Adrenal gland (tissue), 5 donors: ENCODE data around the gene SLC24A3.

Experiments used
- POLR2A ChIP-seq, 2 donors: fragments of 450-650 bp; IDR thresholded peaks; one replicate each; pipeline ENCODE4 v1.6.1; 2017; ENCODE audit warnings: antibody characterized with exemption in 2 of 2, mild to moderate bottlenecking in 2 of 2, moderate library complexity in 1 of 2
- TF ChIP-seq, protein P1 (sequence below), 6 experiments: fragments of 450-650 bp in 4 of 6; fragments of 200-600 bp in 2 of 6; sonication (generic) in 1 of 6; IDR thresholded peaks; 1 replicate in 5 of 6; 2 replicates in 1 of 6; pipeline versions ENCODE4 v1.5.1 to v1.8.0; 2016 to 2021; ENCODE audit warnings: antibody characterized with exemption in 6 of 6, mild to moderate bottlenecking in 2 of 6, moderate library complexity in 1 of 6
- donor health status: DM: no; HTN: no; CAD: no.

DNA sequence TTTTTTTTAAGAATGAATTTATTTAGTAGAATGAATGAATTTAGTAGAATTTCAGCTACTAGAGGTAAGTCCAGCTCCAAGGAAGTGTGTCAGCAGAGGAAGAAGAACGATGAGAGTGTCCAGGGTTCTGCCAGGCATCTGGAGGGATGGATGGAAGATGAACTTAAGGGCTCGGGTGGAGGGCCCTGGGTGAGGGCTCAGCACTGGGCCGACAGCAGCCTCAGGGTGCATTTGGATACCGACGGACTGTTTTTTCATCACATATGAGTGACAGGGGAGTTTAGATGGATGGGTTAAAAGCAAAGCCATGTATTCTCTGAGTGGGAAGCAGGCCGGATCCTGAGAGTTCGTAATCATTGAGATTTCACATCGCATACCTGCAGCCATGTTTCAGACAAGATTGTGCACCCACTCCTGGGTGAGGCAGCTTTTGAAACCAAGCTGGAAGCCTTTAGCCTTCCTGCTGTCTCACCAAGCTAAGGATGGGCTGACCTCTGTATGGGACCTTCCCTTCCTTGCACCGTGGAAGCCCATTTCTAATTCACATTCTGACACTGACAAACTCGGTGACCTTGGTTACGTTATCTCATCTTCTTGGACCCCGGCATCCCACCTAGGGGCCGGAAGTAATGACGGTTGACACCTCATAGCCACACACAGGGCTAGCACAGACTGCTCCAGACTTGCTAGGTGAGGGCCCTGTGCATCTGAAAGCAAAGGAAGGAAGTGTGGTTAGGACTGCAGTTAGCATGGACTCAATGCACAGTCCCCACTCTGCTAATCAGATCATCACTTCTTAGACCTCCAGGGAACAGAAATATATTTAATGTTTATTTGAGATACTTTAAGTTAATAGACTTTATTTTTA lies 228.5 kb downstream of the SLC24A3 start:
- TF ChIP-seq, protein P1, sequence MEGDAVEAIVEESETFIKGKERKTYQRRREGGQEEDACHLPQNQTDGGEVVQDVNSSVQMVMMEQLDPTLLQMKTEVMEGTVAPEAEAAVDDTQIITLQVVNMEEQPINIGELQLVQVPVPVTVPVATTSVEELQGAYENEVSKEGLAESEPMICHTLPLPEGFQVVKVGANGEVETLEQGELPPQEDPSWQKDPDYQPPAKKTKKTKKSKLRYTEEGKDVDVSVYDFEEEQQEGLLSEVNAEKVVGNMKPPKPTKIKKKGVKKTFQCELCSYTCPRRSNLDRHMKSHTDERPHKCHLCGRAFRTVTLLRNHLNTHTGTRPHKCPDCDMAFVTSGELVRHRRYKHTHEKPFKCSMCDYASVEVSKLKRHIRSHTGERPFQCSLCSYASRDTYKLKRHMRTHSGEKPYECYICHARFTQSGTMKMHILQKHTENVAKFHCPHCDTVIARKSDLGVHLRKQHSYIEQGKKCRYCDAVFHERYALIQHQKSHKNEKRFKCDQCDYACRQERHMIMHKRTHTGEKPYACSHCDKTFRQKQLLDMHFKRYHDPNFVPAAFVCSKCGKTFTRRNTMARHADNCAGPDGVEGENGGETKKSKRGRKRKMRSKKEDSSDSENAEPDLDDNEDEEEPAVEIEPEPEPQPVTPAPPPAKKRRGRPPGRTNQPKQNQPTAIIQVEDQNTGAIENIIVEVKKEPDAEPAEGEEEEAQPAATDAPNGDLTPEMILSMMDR (IDR thresholded peaks at IDR 0.05) = no peak
- TF ChIP-seq POLR2A (IDR thresholded peaks at IDR 0.05) = no peak
